HEK293T (cell line): ENCODE data around the gene GPR85.

Source experiments
- CTCF ChIA-PET: fragments of 350-600 bp; formaldehyde crosslinking; extraction: SDS; loops from one replicate; lab custom pipeline; 2021; ENCODE audit warnings: antibody characterized with exemption, inconsistent platforms; lab: Yijun Ruan, JAX
- POLR2A ChIA-PET: fragments of 350-600 bp; formaldehyde crosslinking; extraction: SDS; loops from one replicate; lab custom pipeline; 2020; ENCODE audit warnings: antibody characterized with exemption, inconsistent platforms; lab: Yijun Ruan, JAX
- DNase-seq: peaks from one replicate; pipeline ENCODE4 v3.0.0; 2012; ENCODE audit warnings: mixed read lengths; ENCODE audit errors: extremely low spot score
- ARNT ChIP-seq: fragments of 450-650 bp; IDR thresholded peaks from 2 replicates; pipeline ENCODE4 v1.6.1; 2017; ENCODE audit warnings: mild to moderate bottlenecking
- BHLHE40 ChIP-seq: fragments of 450-650 bp; IDR thresholded peaks from 2 replicates; pipeline ENCODE4 v1.6.1; 2016; ENCODE audit warnings: mild to moderate bottlenecking, moderate library complexity, borderline replicate concordance
- CTBP1 ChIP-seq: fragments of 450-650 bp; IDR thresholded peaks from 2 replicates; pipeline ENCODE4 v1.6.1; 2016; ENCODE audit warnings: borderline replicate concordance
- ELF4 ChIP-seq: fragments of 450-650 bp; IDR thresholded peaks from 2 replicates; pipeline ENCODE4 v1.6.1; 2017; ENCODE audit warnings: antibody characterized with exemption
- FOXA1 ChIP-seq: fragments of 450-650 bp; IDR thresholded peaks from 2 replicates; pipeline ENCODE4 v1.6.1; 2016; ENCODE audit warnings: mild to moderate bottlenecking
- FOXK2 ChIP-seq: fragments of 450-650 bp; IDR thresholded peaks from 2 replicates; pipeline ENCODE4 v1.6.1; 2016; ENCODE audit warnings: mild to moderate bottlenecking
- FOXM1 ChIP-seq: fragments of 450-650 bp; IDR thresholded peaks from 2 replicates; pipeline ENCODE4 v1.6.1; 2017; ENCODE audit warnings: mild to moderate bottlenecking, borderline replicate concordance
- HDGF ChIP-seq: fragments of 450-650 bp; IDR thresholded peaks from 2 replicates; pipeline ENCODE4 v1.6.1; 2017; ENCODE audit warnings: antibody characterized with exemption, borderline replicate concordance
- L3MBTL2 ChIP-seq: fragments of 450-650 bp; conservative IDR thresholded peaks from 2 replicates; pipeline ENCODE4 v1.6.1; 2016; ENCODE audit warnings: mild to moderate bottlenecking
- LEF1 ChIP-seq: fragments of 450-650 bp; IDR thresholded peaks from 2 replicates; pipeline ENCODE4 v1.6.1; 2017; ENCODE audit warnings: mild to moderate bottlenecking, borderline replicate concordance
- NFRKB ChIP-seq: fragments of 450-650 bp; IDR thresholded peaks from 2 replicates; pipeline ENCODE4 v1.6.1; 2016; ENCODE audit warnings: mild to moderate bottlenecking, moderate library complexity
- PKNOX1 ChIP-seq: fragments of 450-650 bp; IDR thresholded peaks from 2 replicates; pipeline ENCODE4 v1.6.1; 2016
- SP1 ChIP-seq: fragments of 450-650 bp; IDR thresholded peaks from 2 replicates; pipeline ENCODE4 v1.6.1; 2017
- SUZ12 ChIP-seq: fragments of 450-650 bp; IDR thresholded peaks from 2 replicates; pipeline ENCODE4 v1.6.1; 2016; ENCODE audit warnings: mild to moderate bottlenecking
- TARDBP ChIP-seq: fragments of 450-650 bp; IDR thresholded peaks from 2 replicates; pipeline ENCODE4 v1.6.1; 2016
- ZNF384 ChIP-seq: fragments of 450-650 bp; IDR thresholded peaks from 2 replicates; pipeline ENCODE4 v1.6.1; 2016

The GPR85 gene

DNA sequence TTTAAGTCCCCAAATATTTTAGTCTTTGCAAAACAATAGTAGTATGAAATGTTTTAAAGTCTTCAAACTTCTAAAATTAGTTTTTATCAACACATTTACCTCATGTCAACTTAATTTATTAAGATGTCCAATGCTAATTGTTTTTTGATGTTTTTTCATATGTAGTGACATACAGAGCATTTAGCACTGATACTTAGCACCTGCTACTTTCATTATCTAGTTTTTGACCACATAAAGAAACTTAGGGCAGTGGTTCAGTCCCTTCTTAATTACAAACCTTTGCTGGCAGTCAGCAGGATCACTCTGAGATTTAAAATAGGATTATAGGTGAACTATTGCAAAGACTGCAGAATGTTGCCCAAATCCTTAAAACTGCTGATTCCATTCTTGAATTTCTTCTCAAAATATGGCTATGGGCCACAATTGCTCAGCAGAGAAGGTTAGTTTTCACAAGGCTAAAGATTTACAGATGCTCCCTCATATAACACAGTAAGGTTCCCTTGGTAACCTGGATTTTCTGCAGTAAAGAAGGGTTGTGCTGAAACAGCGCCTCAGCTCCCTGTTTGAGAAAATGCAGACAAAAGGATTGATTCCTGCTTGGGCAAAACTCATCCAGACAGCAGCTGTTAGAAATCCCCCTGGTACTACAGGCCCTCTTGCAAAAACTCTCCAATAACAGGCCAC is 3.4 kb downstream of the GPR85 start:
- ChIA-PET POLR2A (no interaction called here), CTCF (no interaction called here)
- DNase-seq = no peak
- no peak for TF ChIP-seq CTBP1
- no peak for TF ChIP-seq FOXM1
- TF ChIP-seq FOXA1 = no peak
- no peak for TF ChIP-seq SP1
- TF ChIP-seq HDGF = no peak
- no peak for TF ChIP-seq LEF1
- TF ChIP-seq L3MBTL2 = no peak
- TF ChIP-seq ZNF384 = no peak
- TF ChIP-seq TARDBP = no peak
- TF ChIP-seq BHLHE40 = no peak
- no peak for TF ChIP-seq FOXK2
- TF ChIP-seq NFRKB = no peak
- no peak for TF ChIP-seq SUZ12

GRCh38 chr7:113078331-113078730 is 8.3 kb downstream of the GPR85 start:
- TF ChIP-seq FOXA1 = no peak
- TF ChIP-seq L3MBTL2 = no peak
- TF ChIP-seq ZNF384 = no peak
- TF ChIP-seq CTBP1 = no peak
- no peak for TF ChIP-seq ELF4
- TF ChIP-seq BHLHE40 = no peak
- TF ChIP-seq PKNOX1 = no peak
- TF ChIP-seq LEF1 = no peak
- no peak for TF ChIP-seq FOXM1
- no peak for TF ChIP-seq HDGF
- no peak for DNase-seq
- CTCF ChIA-PET = no interaction called here
- POLR2A ChIA-PET = no interaction called here

DNA sequence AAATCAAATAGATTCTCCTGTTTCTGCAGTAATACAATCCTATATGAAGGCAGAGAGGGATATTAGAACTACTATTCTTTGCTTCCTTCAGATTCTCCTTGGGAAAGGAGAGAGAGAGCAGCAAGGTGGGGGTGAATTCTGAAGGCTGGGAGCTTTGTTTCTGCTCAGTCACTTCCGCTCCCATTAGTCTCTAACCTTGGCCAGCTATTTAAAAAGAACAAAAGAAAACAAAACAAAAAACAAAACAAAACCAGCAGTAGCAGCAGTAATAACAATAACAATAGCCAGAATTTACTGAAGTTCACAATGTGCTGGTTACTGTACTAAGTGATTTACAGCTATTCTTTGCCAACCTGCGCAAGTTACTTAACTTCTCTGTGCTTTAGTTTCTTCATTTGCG is 9.9 kb downstream of the GPR85 start:
- ChIA-PET POLR2A (no interaction called here), CTCF (no interaction called here)
- TF ChIP-seq L3MBTL2 (no peak), FOXA1 (no peak), ARNT (no peak), SUZ12 (no peak), HDGF (no peak), SP1 (no peak), PKNOX1 (no peak), ELF4 (no peak), BHLHE40 (no peak), TARDBP (no peak), LEF1 (no peak), CTBP1 (no peak), ZNF384 (no peak), NFRKB (no peak), FOXK2 (no peak), FOXM1 (no peak)
- DNase-seq = no peak

DNA sequence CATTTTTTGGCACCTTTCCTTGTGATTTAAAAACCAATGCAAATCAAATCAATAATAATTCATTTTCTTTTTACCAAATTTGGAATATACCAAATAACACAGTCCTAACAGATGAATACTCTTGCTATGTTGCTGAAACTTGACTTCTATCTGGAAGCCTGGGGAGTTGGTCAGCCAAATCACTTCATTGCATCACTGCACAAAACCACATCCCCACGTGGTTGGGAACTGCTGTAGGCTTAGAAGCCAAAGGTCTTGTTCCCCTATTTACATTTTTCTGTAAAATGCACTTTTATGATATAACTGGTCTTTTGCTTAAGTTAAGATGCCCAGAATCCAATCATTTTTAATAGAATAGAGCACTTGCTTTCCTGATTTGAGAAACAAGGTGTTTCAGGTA is 15.2 kb downstream of the GPR85 start:
- POLR2A ChIA-PET = no interaction called here
- CTCF ChIA-PET = no interaction called here
- no peak for TF ChIP-seq ELF4
- no peak for TF ChIP-seq HDGF
- no peak for TF ChIP-seq LEF1
- no peak for TF ChIP-seq NFRKB
- no peak for TF ChIP-seq ARNT
- no peak for TF ChIP-seq PKNOX1
- TF ChIP-seq FOXA1 = no peak
- no peak for TF ChIP-seq ZNF384
- DNase-seq = no peak

DNA sequence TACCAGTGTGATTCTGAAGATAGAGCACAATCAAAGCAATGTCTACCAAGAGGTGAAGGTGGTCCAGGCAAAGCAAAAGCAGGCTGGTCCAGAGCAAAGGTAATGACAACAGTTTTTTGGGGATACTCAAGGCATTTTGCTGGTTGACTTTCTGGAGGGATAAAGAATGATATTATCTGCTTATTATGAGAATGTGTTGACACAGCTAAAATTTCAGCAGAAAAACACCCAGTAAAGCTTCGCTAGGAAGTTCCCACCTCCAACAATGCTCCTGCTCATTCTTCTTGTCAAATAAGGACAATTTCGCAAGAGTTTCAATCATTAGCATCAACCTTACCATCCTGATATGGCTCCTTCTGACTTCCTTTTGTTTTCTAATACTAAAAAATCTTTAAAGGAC is 24.1 kb downstream of the GPR85 start:
- no peak for TF ChIP-seq NFRKB
- TF ChIP-seq FOXM1 = no peak
- TF ChIP-seq BHLHE40 = no peak
- TF ChIP-seq ZNF384 = no peak
- no peak for TF ChIP-seq FOXA1
- TF ChIP-seq HDGF = no peak
- no peak for TF ChIP-seq SP1
- no peak for TF ChIP-seq SUZ12
- no peak for TF ChIP-seq ARNT
- TF ChIP-seq L3MBTL2 = no peak
- TF ChIP-seq PKNOX1 = no peak
- TF ChIP-seq LEF1 = no peak
- ChIA-PET POLR2A (no interaction called here), CTCF (no interaction called here)
- DNase-seq = no peak
